H1 (cell line): ENCODE measurements around the gene MRPS25. TPM values are rescaled to one million over a fixed set of nuclear protein-coding genes. Genes with fewer than 3 reads are reported as not detected.
A peak's percentile ranks its signal among the peaks of the same experiment; 100 is the strongest.

Experiments
- CTCF ChIA-PET: fragments of 300-600 bp; sonication (Branson Sonifier 250); formaldehyde crosslinking; loops from one replicate; lab custom pipeline; 2021; ENCODE audit not compliant: partially characterized antibody; lab: Charles Lee
- POLR2A ChIA-PET: fragments of 300-600 bp; sonication (Branson Sonifier 250); formaldehyde crosslinking; loops from one replicate; lab custom pipeline; 2021; ENCODE audit warnings: inconsistent platforms; ENCODE audit not compliant: partially characterized antibody; lab: Charles Lee
- DNase-seq, 2 experiments: peaks; one replicate each; pipeline versions ENCODE4 v3.0.0 to v3.0.0-alpha.2; 2010 to 2022; ENCODE audit warnings: low spot score in 2 of 2, low read depth in 1 of 2, mixed read lengths in 1 of 2
- FAIRE-seq: peaks from 2 replicates; lab custom pipeline; 2011; peaks lifted over from hg19 to GRCh38; lab: Jason Lieb, UNC
- H2AFZ ChIP-seq: 2 replicates; pipeline ENCODE4 v1.8.1; 2012; ENCODE audit warnings: low read length, inconsistent platforms
- H2AK5ac ChIP-seq: 2 replicates; pipeline ENCODE4 v1.6.1; 2013; ENCODE audit warnings: low read depth, low read length
- H2BK120ac ChIP-seq: replicated peaks from 2 replicates; pipeline ENCODE3; 2013; ENCODE audit warnings: low read depth, low read length, inconsistent platforms
- H2BK12ac ChIP-seq: 2 replicates; pipeline ENCODE4 v1.6.1; 2013; ENCODE audit warnings: low read depth, low read length
- H2BK15ac ChIP-seq: 2 replicates; pipeline ENCODE4 v1.6.1; 2013; ENCODE audit warnings: low read length
- H2BK20ac ChIP-seq: 2 replicates; pipeline ENCODE4 v1.6.1; 2013; ENCODE audit warnings: low read length
- H2BK5ac ChIP-seq: 2 replicates; pipeline ENCODE4 v1.6.1; 2013; ENCODE audit warnings: low read depth, low read length
- H3K14ac ChIP-seq: 2 replicates; pipeline ENCODE4 v1.6.1; 2013; ENCODE audit warnings: inconsistent platforms; ENCODE audit not compliant: insufficient read length
- H3K18ac ChIP-seq: 2 replicates; pipeline ENCODE4 v1.6.1; 2013; ENCODE audit warnings: low read length; ENCODE audit errors: extremely low read depth
- H3K23ac ChIP-seq: 2 replicates; pipeline ENCODE4 v1.6.1; 2013; ENCODE audit warnings: inconsistent platforms; ENCODE audit not compliant: insufficient read length
- H3K23me2 ChIP-seq: 2 replicates; pipeline ENCODE4 v1.6.1; 2013; ENCODE audit warnings: low read depth, low read length
- H3K27ac ChIP-seq: 2 replicates; pipeline ENCODE4 v1.6.1; 2011; ENCODE audit warnings: low read depth, low read length, inconsistent platforms
- H3K27me3 ChIP-seq, 4 experiments: replicated peaks in 1 of 4; 1 replicate in 1 of 4; 2 replicates in 3 of 4; pipeline versions ENCODE4 v1.6.1 to v1.8.1; 2011 to 2013; ENCODE audit warnings: low read length in 3 of 4, mild to moderate bottlenecking in 3 of 4, inconsistent platforms in 2 of 4, mixed read lengths in 2 of 4, moderate library complexity in 1 of 4; ENCODE audit not compliant: control insufficient read depth in 3 of 4, insufficient read depth in 3 of 4; ENCODE audit errors: extremely low read depth in 1 of 4
- H3K36me3 ChIP-seq, 4 experiments: 2 replicates each; pipeline versions ENCODE4 v1.6.1 to v1.8.1; 2011 to 2013; ENCODE audit warnings: mild to moderate bottlenecking in 4 of 4, low read length in 3 of 4, moderate library complexity in 2 of 4, control low read depth in 1 of 4, inconsistent platforms in 1 of 4; ENCODE audit not compliant: insufficient read depth in 4 of 4, control insufficient read depth in 2 of 4
- H3K4ac ChIP-seq: replicated peaks from 2 replicates; pipeline ENCODE3; 2013; ENCODE audit warnings: low read length, low read depth, mixed read lengths, inconsistent platforms; ENCODE audit not compliant: insufficient read length
- H3K4me1 ChIP-seq, 4 experiments: replicated peaks in 1 of 4; 1 replicate in 1 of 4; 2 replicates in 3 of 4; pipeline versions ENCODE4 v1.6.1 to v1.8.1; 2011 to 2013; ENCODE audit warnings: low read length in 3 of 4, inconsistent platforms in 2 of 4, mixed read lengths in 1 of 4; ENCODE audit not compliant: insufficient read depth in 4 of 4, control insufficient read depth in 3 of 4
- H3K4me2 ChIP-seq, 2 experiments: 2 replicates each; pipeline versions ENCODE4 v1.6.1 to v1.8.1; 2011 to 2013; ENCODE audit warnings: low read depth in 2 of 2, low read length in 2 of 2, control low read depth in 1 of 2, inconsistent platforms in 1 of 2, mild to moderate bottlenecking in 1 of 2; ENCODE audit not compliant: insufficient read depth in 1 of 2
- H3K4me3 ChIP-seq, 4 experiments: fragments of 200-600, 300-600 bp in 1 of 4; sonication (generic), shearing (Covaris generic), sonication (Bioruptor Twin) in 1 of 4; 2 replicates each; pipeline versions ENCODE4 v1.5.1 to v1.8.1; 2011 to 2016; ENCODE audit warnings: low read length in 4 of 4, low read depth in 3 of 4, control low read depth in 2 of 4, inconsistent platforms in 2 of 4, mild to moderate bottlenecking in 2 of 4, mixed read lengths in 1 of 4, moderate library complexity in 1 of 4; ENCODE audit not compliant: insufficient read depth in 2 of 4; ENCODE audit errors: extremely low read depth in 1 of 4
- H3K56ac ChIP-seq: replicated peaks from 2 replicates; pipeline ENCODE3; 2013; ENCODE audit warnings: low read depth, mild to moderate bottlenecking, mixed read lengths, low read length, inconsistent platforms; ENCODE audit not compliant: insufficient read length
- H3K79me1 ChIP-seq: 2 replicates; pipeline ENCODE4 v1.6.1; 2013; ENCODE audit warnings: low read depth, low read length, control low read depth
- H3K79me2 ChIP-seq, 2 experiments: 2 replicates each; pipeline versions ENCODE4 v1.6.1 to v1.8.1; 2012 to 2013; ENCODE audit warnings: low read length in 2 of 2, mild to moderate bottlenecking in 2 of 2, inconsistent platforms in 1 of 2; ENCODE audit not compliant: insufficient read depth in 2 of 2, control insufficient read depth in 1 of 2
- H3K9ac ChIP-seq, 4 experiments: replicated peaks in 1 of 4; 1 replicate in 1 of 4; 2 replicates in 3 of 4; pipeline versions ENCODE4 v1.6.1 to v1.8.1; 2011 to 2013; ENCODE audit warnings: low read depth in 3 of 4, low read length in 3 of 4, control low read depth in 2 of 4, mild to moderate bottlenecking in 2 of 4, moderate library complexity in 2 of 4, inconsistent platforms in 1 of 4; ENCODE audit errors: extremely low read depth in 1 of 4
- H3K9me3 ChIP-seq, 2 experiments: 2 replicates each; pipeline versions ENCODE4 v1.6.1 to v1.8.1; 2012 to 2013; ENCODE audit warnings: mild to moderate bottlenecking in 2 of 2, moderate library complexity in 2 of 2, control low read depth in 1 of 2, inconsistent platforms in 1 of 2, low read depth in 1 of 2, low read length in 1 of 2, mixed read lengths in 1 of 2; ENCODE audit not compliant: insufficient read depth in 2 of 2
- H4K20me1 ChIP-seq, 2 experiments: replicated peaks in 1 of 2; 2 replicates each; pipeline versions ENCODE3 to v1.8.1; 2011 to 2013; ENCODE audit warnings: inconsistent platforms in 2 of 2, low read length in 2 of 2, mild to moderate bottlenecking in 1 of 2; ENCODE audit not compliant: insufficient read depth in 2 of 2, control insufficient read depth in 1 of 2
- H4K5ac ChIP-seq: 2 replicates; pipeline ENCODE4 v1.6.1; 2013; ENCODE audit warnings: low read length, low read depth, mixed read lengths, inconsistent platforms; ENCODE audit not compliant: insufficient read length
- H4K8ac ChIP-seq: 2 replicates; pipeline ENCODE4 v1.8.0; 2013; ENCODE audit warnings: mild to moderate bottlenecking, moderate library complexity, low read length, inconsistent platforms; ENCODE audit not compliant: insufficient read depth; ENCODE audit errors: extremely low read depth
- H4K91ac ChIP-seq: replicated peaks from 2 replicates; pipeline ENCODE3; 2013; ENCODE audit warnings: low read length, mixed read lengths, inconsistent platforms; ENCODE audit not compliant: insufficient read length
- GTF2F1 ChIP-seq: IDR thresholded peaks from 2 replicates; pipeline ENCODE4 v1.6.1; 2012; ENCODE audit warnings: low read depth, low read length, improper control_type of control experiment, borderline replicate concordance
- JUN ChIP-seq: IDR thresholded peaks from 2 replicates; pipeline ENCODE4 v1.6.1; 2011; ENCODE audit warnings: low read depth, mild to moderate bottlenecking, improper control_type of control experiment, low read length
- YY1 ChIP-seq: IDR thresholded peaks from 2 replicates; pipeline ENCODE4 v1.6.1; 2011; ENCODE audit warnings: low read depth, mild to moderate bottlenecking, low read length
- WGBS, 2 experiments: shearing (Covaris generic) in 1 of 2; methylation state at CpG; one replicate each; pipeline versions ENCODE4 v1.1.6 to v1.1.7; 2013 to 2015; ENCODE audit warnings: low lambda C conversion rate in 2 of 2, mixed read lengths in 2 of 2, inconsistent platforms in 1 of 2, low coverage in 1 of 2, missing lambda C conversion rate in 1 of 2; ENCODE audit not compliant: insufficient replicate concordance in 2 of 2, insufficient coverage in 1 of 2, insufficient read length in 1 of 2; ENCODE audit errors: extremely low coverage in 1 of 2, missing lambda C conversion rate in 1 of 2; 5-methylcytosine and 5-hydroxymethylcytosine counted together
- polyA plus RNA-seq, 7 experiments: library from polyadenylated mRNA; depleted of rRNA in 3 of 7; stranded (reverse) in 5 of 7; unstranded in 2 of 7; fragments of >200 nt in 5 of 7; fragments of 200-250 nt in 2 of 7; gene quantifications; 1 replicate in 5 of 7; 2 replicates in 1 of 7; 4 replicates in 1 of 7; pipeline versions ENCODE4 v1.2.1 to v1.2.3, GENCODE V29; 2011 to 2013; ENCODE audit warnings: missing spikeins in 2 of 7, mixed read lengths in 2 of 7
- total RNA-seq: library from RNA; stranded (reverse); fragmentation: NEBNext Ultra II Directional; extraction: Animal tissue kit (Norgen Biotek cat#: 25700); gene quantifications from 2 replicates; pipeline ENCODE4 v1.2.1, GENCODE V29; 2021
- TF ChIP-seq, protein P1 (sequence below), 3 experiments: IDR thresholded peaks; 1 replicate in 2 of 3; 2 replicates in 1 of 3; pipeline versions ENCODE4 v1.5.1 to v1.6.1; 2011; ENCODE audit warnings: low read length in 3 of 3, mild to moderate bottlenecking in 3 of 3, inconsistent platforms in 2 of 3, low read depth in 1 of 3, moderate library complexity in 1 of 3; ENCODE audit not compliant: insufficient read depth in 1 of 3; ENCODE audit errors: control extremely low read depth in 1 of 3

The MRPS25 gene
- total and polyA plus RNA-seq, 2 of the 8 experiments (the other 6 are each of a cell fraction or from before 2014, with no cell fraction given): 23.0 to 56.5 TPM

DNA sequence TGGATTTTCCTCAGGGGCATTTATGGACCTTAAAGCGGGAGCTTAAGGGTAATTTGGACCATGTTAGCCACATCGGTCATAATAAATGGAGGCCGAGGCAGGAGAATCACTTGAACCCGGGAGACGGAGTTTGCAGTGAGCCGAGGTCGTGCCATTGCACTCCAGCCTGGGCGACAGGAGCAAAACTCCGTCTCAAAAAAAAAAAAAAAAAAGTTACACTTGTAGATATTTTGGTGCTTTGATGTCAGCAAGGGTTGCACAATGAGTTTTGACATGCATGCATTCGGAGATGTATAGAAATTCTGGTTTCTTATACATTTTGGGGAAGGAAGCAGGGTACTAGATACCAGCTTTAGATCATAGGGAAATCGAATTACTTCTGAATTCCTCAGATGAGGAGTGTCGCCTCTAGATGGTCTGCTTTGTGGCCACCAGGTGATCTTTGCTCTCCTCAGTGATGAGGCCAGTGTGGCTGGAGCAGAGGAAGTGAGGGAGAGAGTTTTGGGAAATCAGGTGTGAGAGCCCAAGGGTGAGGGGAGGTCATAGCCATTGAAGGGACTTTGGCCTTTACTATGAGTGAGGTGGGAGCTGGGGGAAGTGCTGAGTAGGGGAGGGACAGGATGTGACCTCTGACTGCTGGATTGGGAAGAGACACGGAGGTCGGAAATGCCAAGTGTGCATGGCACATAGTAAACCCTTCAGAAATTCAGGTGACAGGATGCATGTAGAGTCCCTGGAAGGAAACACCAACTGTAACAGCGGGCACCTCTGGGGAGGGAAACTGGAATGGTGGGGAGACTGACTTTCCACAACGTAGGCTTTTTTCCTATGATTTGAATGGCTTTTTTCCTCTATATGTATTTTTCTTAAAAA is 42.2 kb upstream of the MRPS25 start:
- H2BK20ac ChIP-seq: 0 out of 2 replicates have a peak overlapping the region, but pooled peaks have one; percentile 61
- DNase-seq (no peak), FAIRE-seq (no peak)
- H3K4me3 ChIP-seq: no peak overlapping the region
- H2BK120ac ChIP-seq: no peak overlapping the region
- TF ChIP-seq GTF2F1: no peak
- TF ChIP-seq JUN: no peak
- TF ChIP-seq YY1: no peak
- TF ChIP-seq, protein P1, sequence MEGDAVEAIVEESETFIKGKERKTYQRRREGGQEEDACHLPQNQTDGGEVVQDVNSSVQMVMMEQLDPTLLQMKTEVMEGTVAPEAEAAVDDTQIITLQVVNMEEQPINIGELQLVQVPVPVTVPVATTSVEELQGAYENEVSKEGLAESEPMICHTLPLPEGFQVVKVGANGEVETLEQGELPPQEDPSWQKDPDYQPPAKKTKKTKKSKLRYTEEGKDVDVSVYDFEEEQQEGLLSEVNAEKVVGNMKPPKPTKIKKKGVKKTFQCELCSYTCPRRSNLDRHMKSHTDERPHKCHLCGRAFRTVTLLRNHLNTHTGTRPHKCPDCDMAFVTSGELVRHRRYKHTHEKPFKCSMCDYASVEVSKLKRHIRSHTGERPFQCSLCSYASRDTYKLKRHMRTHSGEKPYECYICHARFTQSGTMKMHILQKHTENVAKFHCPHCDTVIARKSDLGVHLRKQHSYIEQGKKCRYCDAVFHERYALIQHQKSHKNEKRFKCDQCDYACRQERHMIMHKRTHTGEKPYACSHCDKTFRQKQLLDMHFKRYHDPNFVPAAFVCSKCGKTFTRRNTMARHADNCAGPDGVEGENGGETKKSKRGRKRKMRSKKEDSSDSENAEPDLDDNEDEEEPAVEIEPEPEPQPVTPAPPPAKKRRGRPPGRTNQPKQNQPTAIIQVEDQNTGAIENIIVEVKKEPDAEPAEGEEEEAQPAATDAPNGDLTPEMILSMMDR (IDR thresholded peaks at IDR 0.05; ENCODE audit: control extremely low read depth in 1 of 3, insufficient read depth in 1 of 3, low read depth in 1 of 3, low read length in 3 of 3): no peak
- H2BK15ac ChIP-seq: peak overlapping the region; percentile 53
- ChIA-PET CTCF (interaction anchor here (0.7 to 7.9 kb wide), 26 partner anchors 8 to 391 kb away, joined by 3 to 92 read pairs (median 5); partner anchors contain the start of genes CAPN7 and RBSN), POLR2A (interaction anchor here (0.7 to 1.0 kb wide), 3 partner anchors 8 to 205 kb away, joined by 3 read pairs; partner anchors contain the start of genes CAPN7 and RBSN)
- peak overlapping the region; percentile 4; the same call in 1 of the 2 replicates for H4K8ac ChIP-seq
- no peak overlapping the region for H4K5ac ChIP-seq
- H2AK5ac ChIP-seq: peak overlapping the region; percentile 92; the same call in 1 of the 2 replicates
- no peaks in the 10 kb centered on the region; a peak in 1 of 7 replicates for H3K4me1 ChIP-seq
- H4K20me1 ChIP-seq: no peaks in the 10 kb centered on the region
- H3K79me1 ChIP-seq: no peaks in the 10 kb centered on the region
- H3K9me3 ChIP-seq: no peaks in the 10 kb centered on the region
- no peak overlapping the region for H3K23ac ChIP-seq
- no peak overlapping the region for H4K91ac ChIP-seq
- H3K36me3 ChIP-seq: no peaks in the 10 kb centered on the region
- H2BK12ac ChIP-seq: peak overlapping the region; percentile 56; the same call in 1 of the 2 replicates
- WGBS, 2 experiments: 88% methylated on average over 16 of the region's 16 CpGs; no CpG with 5 or more reads in 1 of the 2 experiments
- 0 out of 4 replicates have a peak overlapping the region, but pooled peaks of 1 of the 2 experiments have one; percentile 20 for H3K4me2 ChIP-seq
- H3K79me2 ChIP-seq: no peaks in the 10 kb centered on the region
- no peak overlapping the region for H2AFZ ChIP-seq
- H3K27ac ChIP-seq: no peak overlapping the region
- H3K27me3 ChIP-seq: no peaks in the 10 kb centered on the region
- no peak overlapping the region for H3K4ac ChIP-seq
- no peak overlapping the region for H3K18ac ChIP-seq
- H2BK5ac ChIP-seq: 0 out of 2 replicates have a peak overlapping the region, but pooled peaks have one; percentile 9
- no peak overlapping the region for H3K56ac ChIP-seq
- no peaks in the 10 kb centered on the region for H3K23me2 ChIP-seq
- no peak overlapping the region for H3K9ac ChIP-seq
- H3K14ac ChIP-seq: no peak overlapping the region
